HCEC 1CT (cell line): Measurements from ENCODE around the gene AGBL1.
"Not testable (repeated sequence)": the region's sequence is repeated elsewhere in the genome, so short reads cannot be mapped to it uniquely, and the experiment has no call there.

Experiments
- DNase-seq: peaks from one replicate; pipeline ENCODE4 v3.0.0-alpha.2; 2017

Gene AGBL1

GRCh38 chr15:87032295-87032694 lies 952.6 kb downstream of the AGBL1 start:
- no peak for DNase-seq

GRCh38 chr15:87033056-87033455 lies 953.4 kb downstream of the AGBL1 start:
- no peak for DNase-seq

GRCh38 chr15:87034886-87035285 lies 955.2 kb downstream of the AGBL1 start:
- DNase-seq = no peak

- DNase-seq = no peak
Observed at GRCh38 chr15:87038404-87038803, 958.7 kb downstream of the AGBL1 start.

GRCh38 chr15:87042619-87043018 lies 962.9 kb downstream of the AGBL1 start:
- DNase-seq = not testable (repeated sequence)

- DNase-seq = no peak
Observed at GRCh38 chr15:87045746-87046145, 966.1 kb downstream of the AGBL1 start.

GRCh38 chr15:87047203-87047965 lies 967.7 kb downstream of the AGBL1 start:
- DNase-seq = no peak
